Keratinocyte (primary cell): ENCODE measurements around the gene NDUFAF3.

Experiments
- EZH2 ChIP-seq: IDR thresholded peaks from one replicate; pipeline ENCODE4 v1.6.1; 2012; ENCODE audit warnings: inconsistent platforms, mild to moderate bottlenecking, low read length, moderate library complexity
- TF ChIP-seq, protein P1 (sequence below), 3 experiments: IDR thresholded peaks in 1 of 3; conservative IDR thresholded peaks in 1 of 3; optimal IDR thresholded peaks in 1 of 3; 2 replicates in 2 of 3; 3 replicates in 1 of 3; pipeline versions ENCODE3 to v1.5.1; 2011; ENCODE audit warnings: low read length in 3 of 3, mild to moderate bottlenecking in 3 of 3, moderate library complexity in 2 of 3, control low read depth in 1 of 3, inconsistent platforms in 1 of 3; ENCODE audit not compliant: insufficient read depth in 2 of 3; ENCODE audit errors: extremely low read depth in 1 of 3

DNA sequence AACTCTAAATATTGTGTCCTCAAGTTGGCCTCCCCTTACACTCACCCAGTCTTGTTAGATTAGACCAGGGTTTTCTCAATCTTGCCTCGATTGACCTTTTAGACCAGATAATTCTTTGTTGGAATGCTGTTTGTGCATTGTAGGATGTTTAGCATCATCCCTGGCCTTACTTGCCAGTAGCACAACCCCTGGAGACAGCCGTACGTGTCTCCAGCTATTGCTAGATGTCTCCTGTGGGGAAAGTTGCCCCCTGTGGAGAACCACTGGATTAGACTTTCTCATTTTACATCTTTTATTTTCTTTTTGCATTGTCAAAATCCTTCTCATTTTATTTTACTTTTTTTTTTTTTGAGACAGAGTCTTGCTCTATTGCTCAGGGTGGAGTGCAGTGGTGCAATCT, 12.5 kb upstream of the NDUFAF3 start:
- TF ChIP-seq, protein P1, sequence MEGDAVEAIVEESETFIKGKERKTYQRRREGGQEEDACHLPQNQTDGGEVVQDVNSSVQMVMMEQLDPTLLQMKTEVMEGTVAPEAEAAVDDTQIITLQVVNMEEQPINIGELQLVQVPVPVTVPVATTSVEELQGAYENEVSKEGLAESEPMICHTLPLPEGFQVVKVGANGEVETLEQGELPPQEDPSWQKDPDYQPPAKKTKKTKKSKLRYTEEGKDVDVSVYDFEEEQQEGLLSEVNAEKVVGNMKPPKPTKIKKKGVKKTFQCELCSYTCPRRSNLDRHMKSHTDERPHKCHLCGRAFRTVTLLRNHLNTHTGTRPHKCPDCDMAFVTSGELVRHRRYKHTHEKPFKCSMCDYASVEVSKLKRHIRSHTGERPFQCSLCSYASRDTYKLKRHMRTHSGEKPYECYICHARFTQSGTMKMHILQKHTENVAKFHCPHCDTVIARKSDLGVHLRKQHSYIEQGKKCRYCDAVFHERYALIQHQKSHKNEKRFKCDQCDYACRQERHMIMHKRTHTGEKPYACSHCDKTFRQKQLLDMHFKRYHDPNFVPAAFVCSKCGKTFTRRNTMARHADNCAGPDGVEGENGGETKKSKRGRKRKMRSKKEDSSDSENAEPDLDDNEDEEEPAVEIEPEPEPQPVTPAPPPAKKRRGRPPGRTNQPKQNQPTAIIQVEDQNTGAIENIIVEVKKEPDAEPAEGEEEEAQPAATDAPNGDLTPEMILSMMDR (optimal IDR thresholded peaks at IDR 0.05 in 1 of 3, IDR thresholded peaks at IDR 0.05 in 1 of 3, conservative IDR thresholded peaks at IDR 0.05 in 1 of 3; ENCODE audit: extremely low read depth in 1 of 3, insufficient read depth in 2 of 3, low read length in 3 of 3): no peak
- TF ChIP-seq EZH2: no peak
